22Rv1 (cell line): ENCODE results near the gene RNF220.

Experiments used
- ZFX ChIP-seq: fragments of 450-650 bp; IDR thresholded peaks from 2 replicates; pipeline ENCODE4 v1.6.1; 2017; ENCODE audit warnings: antibody characterized with exemption, borderline replicate concordance
- TF ChIP-seq, protein P1 (sequence below): fragments of 450-650 bp; IDR thresholded peaks from 2 replicates; pipeline ENCODE4 v1.5.1; 2017; ENCODE audit warnings: mild to moderate bottlenecking

DNA sequence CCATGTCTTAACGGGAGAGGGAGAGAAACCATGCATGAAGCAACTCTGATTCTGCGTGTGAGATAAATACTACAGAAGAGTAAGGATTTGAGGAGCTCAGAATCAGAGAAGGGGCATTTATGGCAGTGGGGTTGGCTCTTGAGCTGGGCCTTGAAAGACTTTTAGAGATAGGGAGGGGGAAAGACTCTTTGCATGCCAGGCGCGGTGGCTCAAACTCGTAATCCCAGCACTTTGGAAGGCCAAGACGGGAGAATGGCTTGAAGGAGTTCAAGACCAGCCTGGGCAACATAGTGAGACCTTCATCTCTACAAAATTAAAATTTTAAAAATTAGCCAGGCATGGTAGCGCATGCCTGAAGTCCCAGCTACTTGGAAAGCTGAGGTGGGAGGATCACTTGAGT, 270.1 kb downstream of the RNF220 start:
- no peak for TF ChIP-seq ZFX
- TF ChIP-seq, protein P1, sequence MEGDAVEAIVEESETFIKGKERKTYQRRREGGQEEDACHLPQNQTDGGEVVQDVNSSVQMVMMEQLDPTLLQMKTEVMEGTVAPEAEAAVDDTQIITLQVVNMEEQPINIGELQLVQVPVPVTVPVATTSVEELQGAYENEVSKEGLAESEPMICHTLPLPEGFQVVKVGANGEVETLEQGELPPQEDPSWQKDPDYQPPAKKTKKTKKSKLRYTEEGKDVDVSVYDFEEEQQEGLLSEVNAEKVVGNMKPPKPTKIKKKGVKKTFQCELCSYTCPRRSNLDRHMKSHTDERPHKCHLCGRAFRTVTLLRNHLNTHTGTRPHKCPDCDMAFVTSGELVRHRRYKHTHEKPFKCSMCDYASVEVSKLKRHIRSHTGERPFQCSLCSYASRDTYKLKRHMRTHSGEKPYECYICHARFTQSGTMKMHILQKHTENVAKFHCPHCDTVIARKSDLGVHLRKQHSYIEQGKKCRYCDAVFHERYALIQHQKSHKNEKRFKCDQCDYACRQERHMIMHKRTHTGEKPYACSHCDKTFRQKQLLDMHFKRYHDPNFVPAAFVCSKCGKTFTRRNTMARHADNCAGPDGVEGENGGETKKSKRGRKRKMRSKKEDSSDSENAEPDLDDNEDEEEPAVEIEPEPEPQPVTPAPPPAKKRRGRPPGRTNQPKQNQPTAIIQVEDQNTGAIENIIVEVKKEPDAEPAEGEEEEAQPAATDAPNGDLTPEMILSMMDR = no peak
